SU-DHL-6 (cell line): ENCODE measurements around the gene SCN9A.
"Not testable (repeated sequence)": the region's sequence is repeated elsewhere in the genome, so short reads cannot be mapped to it uniquely, and the experiment has no call there.

Experiments
- CTCF ChIP-seq: fragments of 200-600 bp; sonication (generic); IDR thresholded peaks from one replicate; pipeline ENCODE4 v1.5.1; 2017; ENCODE audit warnings: antibody characterized with exemption, mild to moderate bottlenecking, low read length, moderate library complexity; ENCODE audit not compliant: insufficient read depth, poor library complexity, severe bottlenecking
- EZH2phosphoT487 ChIP-seq: fragments of 200-600 bp; sonication (generic), shearing (Covaris generic); conservative IDR thresholded peaks from 2 replicates; pipeline ENCODE4 v1.6.1; 2018; ENCODE audit warnings: mild to moderate bottlenecking, antibody characterized with exemption, low read length, moderate library complexity, mixed read lengths

DNA sequence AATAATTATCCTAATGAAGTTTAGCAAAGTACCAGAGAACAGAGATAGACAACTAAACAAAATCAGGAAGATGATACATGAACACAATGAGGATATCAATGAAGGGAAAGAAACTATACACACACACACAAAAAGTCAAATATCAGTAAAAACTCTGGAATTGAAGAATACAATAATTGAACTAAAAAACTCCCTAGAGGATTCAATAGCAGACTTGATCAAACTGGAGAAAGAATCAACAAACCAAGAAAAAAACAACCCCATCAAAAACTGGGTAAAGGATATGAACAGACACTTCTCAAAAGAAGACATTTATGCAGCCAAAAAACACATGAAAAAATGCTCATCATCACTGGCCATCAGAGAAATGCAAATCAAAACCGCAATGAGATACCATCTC, 166.4 kb downstream of the SCN9A start:
- TF ChIP-seq CTCF, EZH2phosphoT487: not testable (repeated sequence)
